Large intestine (tissue), 3 donors: ENCODE results near the gene DENND1A. TPM values are rescaled to one million over a fixed set of nuclear protein-coding genes. Genes with fewer than 3 reads are reported as not detected.
"Not testable (repeated sequence)": the region's sequence is repeated elsewhere in the genome, so short reads cannot be mapped to it uniquely, and the experiment has no call there.

Experiments
- DNase-seq, 2 donors: peaks; one replicate each; pipeline versions ENCODE4 v3.0.0 to v3.0.0-alpha.2; 2013
- H3K27ac ChIP-seq: one replicate; pipeline ENCODE4 v1.5.1; 2013; ENCODE audit warnings: low read length
- H3K27me3 ChIP-seq: 2 replicates; pipeline ENCODE4 v1.6.1; 2013; ENCODE audit warnings: low read length; ENCODE audit not compliant: control insufficient read depth, insufficient read depth
- H3K36me3 ChIP-seq: 2 replicates; pipeline ENCODE4 v1.6.1; 2013; ENCODE audit warnings: low read length; ENCODE audit not compliant: control insufficient read depth, insufficient read depth
- H3K4me1 ChIP-seq: one replicate; pipeline ENCODE4 v1.6.1; 2013; ENCODE audit warnings: low read length; ENCODE audit not compliant: control insufficient read depth, insufficient read depth
- H3K4me3 ChIP-seq: one replicate; pipeline ENCODE4 v1.5.1; 2013; ENCODE audit warnings: low read length
- H3K9me3 ChIP-seq: one replicate; pipeline ENCODE4 v1.6.1; 2013; ENCODE audit warnings: mild to moderate bottlenecking, low read depth, low read length, moderate library complexity; ENCODE audit not compliant: control insufficient read depth
- WGBS: methylation state at CpG from one replicate; pipeline ENCODE4 v1.1.5; 2013; ENCODE audit warnings: low lambda C conversion rate; ENCODE audit not compliant: insufficient coverage; 5-methylcytosine and 5-hydroxymethylcytosine counted together
- polyA plus RNA-seq: library from polyadenylated mRNA; unstranded; fragments of 120-200 nt; gene quantifications from one replicate; pipeline ENCODE4 v1.2.1, GENCODE V29; 2013

DENND1A gene
- polyA plus RNA-seq, 1 donor = 29.7 TPM

- no peaks in the 10 kb centered on the region for H3K36me3 ChIP-seq
- H3K4me1 ChIP-seq = no peaks in the 10 kb centered on the region
- H3K9me3 ChIP-seq = no peaks in the 10 kb centered on the region
- no peaks in the 10 kb centered on the region for H3K27me3 ChIP-seq
- H3K27ac ChIP-seq = no peak overlapping the region
- no peak overlapping the region for H3K4me3 ChIP-seq
- DNase-seq = no peak
- no CpG with 5 or more reads among the region's 4 CpGs for WGBS
Measured at GRCh38 chr9:123820139-123820538, 109.8 kb downstream of the DENND1A start.

- H3K4me3 ChIP-seq = no peak overlapping the region
- no peaks in the 10 kb centered on the region for H3K27me3 ChIP-seq
- 79% methylated on average over 2 of the region's 5 CpGs for WGBS
- no peak overlapping the region for H3K27ac ChIP-seq
- H3K4me1 ChIP-seq = no peaks in the 10 kb centered on the region
- H3K36me3 ChIP-seq = no peaks in the 10 kb centered on the region
- DNase-seq = no peak
- no peaks in the 10 kb centered on the region for H3K9me3 ChIP-seq
Measured at GRCh38 chr9:123816817-123817472, 113.0 kb downstream of the DENND1A start.

- not testable (repeated sequence) for H3K9me3 ChIP-seq, H3K36me3 ChIP-seq, H3K4me1 ChIP-seq, H3K4me3 ChIP-seq, H3K27me3 ChIP-seq, DNase-seq, H3K27ac ChIP-seq
- no CpG with 5 or more reads among the region's 5 CpGs for WGBS
Measured at GRCh38 chr9:123815856-123816255, 114.1 kb downstream of the DENND1A start.

- 100% methylated on average over 1 of the region's 1 CpG for WGBS
- H3K27ac ChIP-seq = no peak overlapping the region
Measured at GRCh38 chr9:123814496-123814895, 115.4 kb downstream of the DENND1A start.

GRCh38 chr9:123812984-123813383 is 116.9 kb downstream of the DENND1A start:
- Histone ChIP-seq H3K36me3 (no peaks in the 10 kb centered on the region), H3K27ac (no peak overlapping the region), H3K4me1 (no peaks in the 10 kb centered on the region), H3K9me3 (no peaks in the 10 kb centered on the region), H3K4me3 (no peak overlapping the region), H3K27me3 (no peaks in the 10 kb centered on the region)
- DNase-seq = no peak
- 95% methylated on average over 2 of the region's 3 CpGs for WGBS

More at GRCh38 chr9:123814496-123814895, 115.4 kb downstream of the DENND1A start:
- Histone ChIP-seq H3K36me3 (no peaks in the 10 kb centered on the region), H3K9me3 (no peaks in the 10 kb centered on the region), H3K27me3 (no peaks in the 10 kb centered on the region), H3K4me1 (no peaks in the 10 kb centered on the region), H3K4me3 (no peak overlapping the region)
- DNase-seq = no peak

- H3K36me3 ChIP-seq = no peaks in the 10 kb centered on the region
- no peaks in the 10 kb centered on the region for H3K4me1 ChIP-seq
- H3K27ac ChIP-seq = no peak overlapping the region
- H3K9me3 ChIP-seq = no peaks in the 10 kb centered on the region
- 88% methylated on average over 4 of the region's 4 CpGs for WGBS
- H3K27me3 ChIP-seq = no peaks in the 10 kb centered on the region
- no peak overlapping the region for H3K4me3 ChIP-seq
- DNase-seq = no peak
Measured at GRCh38 chr9:123807251-123807650, 122.7 kb downstream of the DENND1A start.

- no peaks in the 10 kb centered on the region for H3K9me3 ChIP-seq
- H3K4me3 ChIP-seq = no peak overlapping the region
- no peak for DNase-seq
- no peaks in the 10 kb centered on the region for H3K27me3 ChIP-seq
- H3K4me1 ChIP-seq = no peaks in the 10 kb centered on the region
- H3K36me3 ChIP-seq = no peaks in the 10 kb centered on the region
- no peak overlapping the region for H3K27ac ChIP-seq
Measured at GRCh38 chr9:123806829-123807228, 123.1 kb downstream of the DENND1A start.

GRCh38 chr9:123798195-123798594 is 131.7 kb downstream of the DENND1A start:
- Histone ChIP-seq H3K4me3 (no peak overlapping the region), H3K27me3 (no peaks in the 10 kb centered on the region), H3K9me3 (no peaks in the 10 kb centered on the region), H3K4me1 (no peaks in the 10 kb centered on the region), H3K36me3 (no peaks in the 10 kb centered on the region), H3K27ac (no peak overlapping the region)
- no peak for DNase-seq
- WGBS = no CpG with 5 or more reads among the region's 1 CpG

- Histone ChIP-seq H3K9me3 (no peaks in the 10 kb centered on the region), H3K27ac (no peak overlapping the region), H3K4me3 (no peak overlapping the region), H3K4me1 (no peaks in the 10 kb centered on the region), H3K27me3 (no peaks in the 10 kb centered on the region), H3K36me3 (no peaks in the 10 kb centered on the region)
- 86% methylated on average over 2 of the region's 7 CpGs for WGBS
- no peak for DNase-seq
Measured at GRCh38 chr9:123796618-123797484, 133.1 kb downstream of the DENND1A start.

GRCh38 chr9:123796094-123796493 is 133.8 kb downstream of the DENND1A start:
- no peak overlapping the region for H3K27ac ChIP-seq
- no peaks in the 10 kb centered on the region for H3K36me3 ChIP-seq
- no peaks in the 10 kb centered on the region for H3K9me3 ChIP-seq
- H3K4me3 ChIP-seq = no peak overlapping the region
- DNase-seq = no peak
- H3K27me3 ChIP-seq = no peaks in the 10 kb centered on the region
- WGBS = no CpG with 5 or more reads among the region's 2 CpGs
- no peaks in the 10 kb centered on the region for H3K4me1 ChIP-seq
